ENCODE results near the gene SYNGR1. TPM values are rescaled to one million over a fixed set of nuclear protein-coding genes. Genes with fewer than 3 reads are reported as not detected.

Gene SYNGR1
- total RNA-seq, 1 donor from 2014 or later = 42.2 TPM

DNA sequence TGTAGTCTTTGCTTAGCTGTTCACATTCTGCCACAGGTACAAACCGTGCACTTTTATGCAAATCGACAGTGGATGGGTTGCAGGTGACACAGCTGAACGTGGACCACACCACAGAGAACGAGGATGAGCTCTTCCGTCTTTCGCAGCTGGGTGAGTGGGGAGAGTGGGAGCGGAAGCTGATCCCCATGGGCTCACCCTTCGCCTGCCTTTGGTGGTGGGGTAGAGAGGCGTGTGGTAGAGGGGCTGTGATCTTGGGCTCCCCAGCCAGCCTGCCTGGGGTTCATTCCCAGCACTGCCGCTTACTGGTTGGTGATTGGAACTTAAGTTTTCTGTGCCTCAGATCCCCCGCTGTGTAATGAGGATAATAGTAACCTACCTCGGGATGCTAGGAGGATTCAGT lies 68.9 kb downstream of the SYNGR1 start:
- peaks cover 0 to 75% of the 10 kb centered on the region in 2 donors for H3K36me3 ChIP-seq
- intact Hi-C loops (cut with DNase I) = no loop called here
- DNase-seq (ENCODE audit: extremely low spot score in 2 of 2) = no peak
- H3K27me3 ChIP-seq = no peaks in the 10 kb centered on the region
- TF ChIP-seq, protein P1, sequence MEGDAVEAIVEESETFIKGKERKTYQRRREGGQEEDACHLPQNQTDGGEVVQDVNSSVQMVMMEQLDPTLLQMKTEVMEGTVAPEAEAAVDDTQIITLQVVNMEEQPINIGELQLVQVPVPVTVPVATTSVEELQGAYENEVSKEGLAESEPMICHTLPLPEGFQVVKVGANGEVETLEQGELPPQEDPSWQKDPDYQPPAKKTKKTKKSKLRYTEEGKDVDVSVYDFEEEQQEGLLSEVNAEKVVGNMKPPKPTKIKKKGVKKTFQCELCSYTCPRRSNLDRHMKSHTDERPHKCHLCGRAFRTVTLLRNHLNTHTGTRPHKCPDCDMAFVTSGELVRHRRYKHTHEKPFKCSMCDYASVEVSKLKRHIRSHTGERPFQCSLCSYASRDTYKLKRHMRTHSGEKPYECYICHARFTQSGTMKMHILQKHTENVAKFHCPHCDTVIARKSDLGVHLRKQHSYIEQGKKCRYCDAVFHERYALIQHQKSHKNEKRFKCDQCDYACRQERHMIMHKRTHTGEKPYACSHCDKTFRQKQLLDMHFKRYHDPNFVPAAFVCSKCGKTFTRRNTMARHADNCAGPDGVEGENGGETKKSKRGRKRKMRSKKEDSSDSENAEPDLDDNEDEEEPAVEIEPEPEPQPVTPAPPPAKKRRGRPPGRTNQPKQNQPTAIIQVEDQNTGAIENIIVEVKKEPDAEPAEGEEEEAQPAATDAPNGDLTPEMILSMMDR (IDR thresholded peaks at IDR 0.05) = no peak
- TF ChIP-seq POLR2A (IDR thresholded peaks at IDR 0.05) (no peak), POLR2AphosphoS5 (IDR thresholded peaks at IDR 0.05; ENCODE audit: insufficient read depth in 1 of 2, low read depth in 1 of 2) (no peak)
- H3K27ac ChIP-seq = no peak overlapping the region
- H3K4me3 ChIP-seq = no peak overlapping the region
- peaks cover 14% of the 10 kb centered on the region for H3K4me1 ChIP-seq
- H3K9me3 ChIP-seq = no peaks in the 10 kb centered on the region

DNA sequence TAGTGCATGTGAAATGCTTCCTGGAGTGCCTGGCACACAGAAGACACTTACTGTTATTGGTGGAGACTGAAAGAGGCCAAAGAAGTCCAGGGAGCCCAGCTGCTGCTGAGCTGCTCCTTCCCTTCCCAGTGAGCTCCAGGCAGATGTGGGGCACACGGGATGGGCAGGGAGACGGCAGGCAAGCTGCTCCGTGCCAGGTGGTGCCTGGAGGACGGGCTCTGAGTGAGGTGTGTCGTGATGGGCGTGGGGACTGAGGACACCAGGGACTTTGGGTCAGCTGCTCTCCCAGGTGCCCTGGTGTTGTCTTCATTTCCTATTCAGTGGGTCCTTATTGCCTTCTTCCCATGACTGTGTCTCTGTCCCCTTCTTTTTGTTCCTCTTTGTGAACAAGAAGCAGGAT lies 69.3 kb downstream of the SYNGR1 start:
- H3K36me3 ChIP-seq = peaks cover 0 to 78% of the 10 kb centered on the region in 2 donors
- TF ChIP-seq POLR2A (IDR thresholded peaks at IDR 0.05) = no peak
- TF ChIP-seq POLR2AphosphoS5 (IDR thresholded peaks at IDR 0.05; ENCODE audit: insufficient read depth in 1 of 2, low read depth in 1 of 2) = no peak
- TF ChIP-seq, protein P1 (IDR thresholded peaks at IDR 0.05) = no peak
- H3K27me3 ChIP-seq = no peaks in the 10 kb centered on the region
- no peak for DNase-seq (ENCODE audit: extremely low spot score in 2 of 2)
- no peak overlapping the region for H3K4me3 ChIP-seq
- H3K27ac ChIP-seq = no peak overlapping the region
- intact Hi-C loops (cut with DNase I) = no loop called here
- H3K4me1 ChIP-seq = peaks cover 12% of the 10 kb centered on the region
- H3K9me3 ChIP-seq = no peaks in the 10 kb centered on the region

DNA sequence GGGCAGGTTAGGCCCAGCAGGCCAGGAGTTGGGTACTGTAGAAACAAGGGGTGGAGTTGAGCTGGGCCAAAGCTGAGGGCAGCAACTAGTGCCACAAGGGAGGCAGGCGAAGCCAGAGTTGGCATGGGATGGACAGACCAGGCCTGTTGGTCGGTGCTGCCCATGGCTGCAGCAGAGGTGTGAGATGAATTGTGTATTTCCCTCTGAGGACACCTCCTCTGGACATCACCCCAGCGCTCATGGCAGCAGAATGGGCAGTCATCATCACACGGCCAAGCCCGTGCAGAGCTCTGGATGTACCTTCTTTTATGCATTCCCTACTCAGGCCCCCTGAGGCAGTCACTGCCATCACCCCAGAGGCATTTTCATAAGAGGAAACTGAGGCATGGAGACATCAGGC lies 70.1 kb downstream of the SYNGR1 start:
- peaks cover 0 to 79% of the 10 kb centered on the region in 2 donors for H3K36me3 ChIP-seq

DNA sequence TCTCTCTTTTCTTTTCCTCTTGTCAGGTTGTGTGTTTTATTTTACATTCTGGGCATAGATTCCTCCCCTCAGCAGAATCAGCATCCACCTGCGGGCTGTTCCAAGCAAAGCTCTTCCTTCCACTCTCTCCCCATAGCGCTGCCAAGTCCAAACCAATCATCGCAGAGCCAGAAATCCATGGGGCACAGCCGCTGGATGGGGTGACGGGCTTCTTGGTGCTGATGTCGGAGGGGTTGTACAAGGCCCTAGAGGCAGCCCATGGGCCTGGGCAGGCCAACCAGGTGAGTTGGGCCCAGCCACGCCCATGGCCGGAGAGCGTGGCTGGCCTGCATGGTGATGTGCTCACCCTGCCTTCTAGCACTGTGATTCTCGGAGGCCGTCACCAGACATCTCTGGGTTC lies 71.9 kb downstream of the SYNGR1 start:
- Histone ChIP-seq H3K9me3 (no peaks in the 10 kb centered on the region), H3K4me1 (no peaks in the 10 kb centered on the region), H3K27me3 (no peaks in the 10 kb centered on the region), H3K4me3 (no peak overlapping the region), H3K36me3 (peaks cover 0 to 67% of the 10 kb centered on the region in 2 donors), H3K27ac (no peak overlapping the region)
- DNase-seq (ENCODE audit: extremely low spot score in 2 of 2) = no peak
- intact Hi-C loops (cut with DNase I) = no loop called here
- TF ChIP-seq, protein P1 (IDR thresholded peaks at IDR 0.05) = no peak
- TF ChIP-seq POLR2A (IDR thresholded peaks at IDR 0.05) (no peak), POLR2AphosphoS5 (IDR thresholded peaks at IDR 0.05; ENCODE audit: insufficient read depth in 1 of 2, low read depth in 1 of 2) (no peak)

More for the DNA sequence above, 70.1 kb downstream of the SYNGR1 start:
- no peaks in the 10 kb centered on the region for H3K9me3 ChIP-seq
- H3K27ac ChIP-seq = no peak overlapping the region
- H3K27me3 ChIP-seq = no peaks in the 10 kb centered on the region
- no peak overlapping the region for H3K4me3 ChIP-seq
- H3K4me1 ChIP-seq = peaks cover 4% of the 10 kb centered on the region
- TF ChIP-seq, protein P1 (IDR thresholded peaks at IDR 0.05) = no peak
- intact Hi-C loops (cut with DNase I) = no loop called here
- DNase-seq (ENCODE audit: extremely low spot score in 2 of 2) = no peak

DNA sequence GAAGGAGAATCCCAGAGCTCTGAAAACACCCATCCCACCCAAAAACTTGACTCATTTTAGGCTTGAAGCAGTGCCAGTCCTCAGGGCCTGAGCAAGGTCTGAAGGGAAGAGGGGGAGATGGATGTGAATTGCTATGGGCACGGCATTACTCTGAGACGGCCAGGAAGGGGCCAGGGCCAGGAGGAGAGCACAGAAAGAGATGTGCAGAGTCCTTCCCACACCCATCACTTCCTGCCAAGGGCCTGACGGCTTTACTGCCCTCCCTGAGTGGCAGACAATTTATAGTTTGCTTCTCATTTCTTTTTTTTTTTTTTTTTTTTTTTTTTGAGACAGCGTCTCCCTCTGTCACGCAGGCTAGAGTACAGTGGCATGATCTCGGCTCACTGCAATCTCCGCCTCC lies 72.3 kb downstream of the SYNGR1 start:
- no peak overlapping the region for H3K27ac ChIP-seq
- intact Hi-C loops (cut with DNase I) = no loop called here
- H3K4me1 ChIP-seq = no peaks in the 10 kb centered on the region
- no peaks in the 10 kb centered on the region for H3K27me3 ChIP-seq
- DNase-seq (ENCODE audit: extremely low spot score in 2 of 2) = no peak
- peaks cover 0 to 67% of the 10 kb centered on the region in 2 donors for H3K36me3 ChIP-seq
- no peak overlapping the region for H3K4me3 ChIP-seq
- no peaks in the 10 kb centered on the region for H3K9me3 ChIP-seq
- TF ChIP-seq, protein P1 (IDR thresholded peaks at IDR 0.05) = no peak
- TF ChIP-seq POLR2A (IDR thresholded peaks at IDR 0.05) (no peak), POLR2AphosphoS5 (IDR thresholded peaks at IDR 0.05; ENCODE audit: insufficient read depth in 1 of 2, low read depth in 1 of 2) (no peak)
